BLaER1 treated with 17β-estradiol and CSF1 and Interleukin-3, amounts not matched to agents 10 nM and 100 nM (cell line): ENCODE results near the gene BOD1L1.

Source experiments
- H3K27ac ChIP-seq, 11 experiments: shearing (Covaris generic); formaldehyde crosslinking; 2 replicates each; pipeline ENCODE4 v1.8.1; 2022
- H3K27me3 ChIP-seq, 11 experiments: shearing (Covaris generic); formaldehyde crosslinking; 2 replicates each; pipeline ENCODE4 v1.8.1; 2022
- H3K36me3 ChIP-seq, 11 experiments: shearing (Covaris generic); formaldehyde crosslinking; 2 replicates each; pipeline ENCODE4 v1.8.1; 2022
- H3K4me1 ChIP-seq, 10 experiments: shearing (Covaris generic); formaldehyde crosslinking; 2 replicates each; pipeline ENCODE4 v1.8.1; 2022
- H3K4me2 ChIP-seq, 11 experiments: shearing (Covaris generic); formaldehyde crosslinking; 2 replicates each; pipeline ENCODE4 v1.8.1; 2022
- H3K4me3 ChIP-seq, 10 experiments: shearing (Covaris generic); formaldehyde crosslinking; 2 replicates each; pipeline ENCODE4 v1.8.1; 2022
- H3K9ac ChIP-seq, 11 experiments: shearing (Covaris generic); formaldehyde crosslinking; 2 replicates each; pipeline ENCODE4 v1.8.1; 2022
- H3K9me3 ChIP-seq, 11 experiments: shearing (Covaris generic); formaldehyde crosslinking; replicated peaks in 1 of 11; 2 replicates each; pipeline ENCODE4 v1.8.1; 2022
- H4K20me1 ChIP-seq, 11 experiments: shearing (Covaris generic); formaldehyde crosslinking; 2 replicates each; pipeline ENCODE4 v1.8.1; 2022
- Cebpa-rat ChIP-seq, 11 experiments: shearing (Covaris generic); IDR thresholded peaks; 2 replicates each; pipeline ENCODE4 v1.8.1; 2022

BOD1L1 gene

GRCh38 chr4:13528821-13529127 is 98.8 kb downstream of the BOD1L1 start:
- peaks cover 0 to 49% (median 14%) of the 10 kb centered on the region in 11 experiments; a peak in 6 of 22 replicates for H4K20me1 ChIP-seq
- H3K9ac ChIP-seq, result no peak overlapping the region
- H3K27ac ChIP-seq, result no peak overlapping the region
- peaks cover 26 to 65% (median 42%) of the 10 kb centered on the region in 11 experiments for H3K9me3 ChIP-seq
- peaks cover 99 to 100% (median 100%) of the 10 kb centered on the region in 11 experiments for H3K27me3 ChIP-seq
- TF ChIP-seq Cebpa-rat (IDR thresholded peaks at IDR 0.05), result no peak
- H3K36me3 ChIP-seq, result no peaks in the 10 kb centered on the region
- peak overlapping the region; percentile 36 to 78 (median 54); a peak in 18 of 22 replicates for H3K4me2 ChIP-seq
- H3K4me1 ChIP-seq, result peaks cover 16 to 23% (median 18%) of the 10 kb centered on the region in 10 experiments
- H3K4me3 ChIP-seq, result peak overlapping the region in 6 of 10 experiments; percentile 2 to 36 (median 28); a peak in 4 of 20 replicates

- Histone ChIP-seq H3K4me2 (peak overlapping the region; percentile 36 to 78 (median 60); a peak in 19 of 22 replicates), H3K36me3 (no peaks in the 10 kb centered on the region), H3K9ac (no peak overlapping the region), H3K4me1 (peaks cover 16 to 23% (median 18%) of the 10 kb centered on the region in 10 experiments), H4K20me1 (peaks cover 0 to 46% (median 12%) of the 10 kb centered on the region in 11 experiments; a peak in 5 of 22 replicates), H3K27me3 (peaks cover 99 to 100% (median 100%) of the 10 kb centered on the region in 11 experiments), H3K4me3 (peak overlapping the region in 6 of 10 experiments; percentile 2 to 36 (median 32); a peak in 7 of 20 replicates), H3K27ac (no peak overlapping the region), H3K9me3 (peaks cover 31 to 68% (median 47%) of the 10 kb centered on the region in 11 experiments)
- peak in 8 of 11 experiments; percentile 33 to 79 (median 48); a peak in 8 of 22 replicates for TF ChIP-seq Cebpa-rat (IDR thresholded peaks at IDR 0.05)
Observed at GRCh38 chr4:13527981-13528820, 99.3 kb downstream of the BOD1L1 start.

DNA sequence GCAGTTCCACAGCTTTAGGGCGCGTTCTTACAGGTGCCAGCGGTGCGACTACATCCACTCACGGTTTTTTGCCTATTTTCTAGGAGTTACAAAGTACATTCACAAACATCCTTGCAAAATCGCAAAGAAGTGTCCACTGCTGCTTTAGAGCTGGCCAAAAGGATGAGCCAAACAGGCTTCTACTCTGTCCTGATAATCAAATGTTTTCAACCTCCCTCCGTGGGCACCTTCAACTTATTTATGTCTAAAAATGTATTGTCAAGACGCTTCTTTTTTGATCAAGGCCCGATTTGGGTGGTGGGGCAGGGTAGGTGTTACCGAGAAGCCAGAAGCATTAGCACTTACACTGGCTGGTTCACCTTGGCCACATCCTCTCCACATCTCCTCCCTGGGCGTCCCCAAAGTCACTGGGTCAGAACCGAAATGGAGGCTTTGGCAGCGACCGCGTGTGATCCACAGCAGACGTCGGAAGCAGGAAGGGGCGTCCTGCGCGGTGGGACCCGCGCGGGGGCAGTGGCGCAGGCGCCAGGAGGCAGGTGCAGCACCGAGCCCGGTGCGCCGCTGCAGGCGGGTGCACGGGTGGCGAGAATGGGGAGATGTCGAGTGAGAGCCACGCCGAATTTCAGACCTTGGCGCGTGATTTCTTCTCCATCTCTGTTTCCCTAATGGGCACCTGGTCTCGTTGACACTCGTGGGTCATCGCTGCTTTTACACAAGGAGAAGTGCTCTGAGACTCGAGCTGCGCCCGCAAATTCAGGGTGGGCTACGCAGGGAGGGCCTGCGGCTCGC is 100.1 kb downstream of the BOD1L1 start:
- Histone ChIP-seq H3K36me3 (no peaks in the 10 kb centered on the region), H3K4me2 (peak overlapping the region; percentile 38 to 74 (median 61); a peak in 20 of 22 replicates), H3K9me3 (peaks cover 36 to 76% (median 55%) of the 10 kb centered on the region in 11 experiments), H3K9ac (no peak overlapping the region), H4K20me1 (peaks cover 0 to 39% (median 12%) of the 10 kb centered on the region in 11 experiments; a peak in 5 of 22 replicates), H3K4me1 (peaks cover 16 to 23% (median 18%) of the 10 kb centered on the region in 10 experiments), H3K4me3 (peak overlapping the region in 7 of 10 experiments; percentile 7 to 42 (median 27); a peak in 6 of 20 replicates), H3K27me3 (peaks cover 99 to 100% (median 100%) of the 10 kb centered on the region in 11 experiments), H3K27ac (no peak overlapping the region)
- no peak for TF ChIP-seq Cebpa-rat (IDR thresholded peaks at IDR 0.05)

DNA sequence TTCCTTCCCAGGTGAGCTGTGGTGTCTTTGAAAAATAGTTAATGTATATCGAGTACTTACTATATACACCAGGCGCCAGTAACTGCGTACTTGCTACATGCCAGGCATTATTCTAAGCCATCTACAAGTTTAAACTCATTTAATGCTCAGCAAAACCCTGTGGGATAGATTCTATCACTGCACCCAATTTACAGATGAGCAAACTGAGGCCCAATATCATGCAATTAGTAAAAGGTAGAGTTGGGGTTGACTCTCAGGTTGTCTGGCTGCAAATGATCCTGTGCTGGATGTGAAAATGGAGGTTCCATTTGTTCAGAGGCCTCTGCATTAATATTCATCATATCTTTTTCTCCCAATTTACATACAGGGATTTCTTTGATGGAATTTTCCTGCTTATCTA is 100.9 kb downstream of the BOD1L1 start:
- peaks cover 16 to 23% (median 18%) of the 10 kb centered on the region in 10 experiments for H3K4me1 ChIP-seq
- H4K20me1 ChIP-seq, result peaks cover 0 to 33% (median 8%) of the 10 kb centered on the region in 11 experiments; a peak in 5 of 22 replicates
- H3K27ac ChIP-seq, result no peak overlapping the region
- no peak overlapping the region for H3K4me3 ChIP-seq
- H3K9ac ChIP-seq, result no peak overlapping the region
- no peaks in the 10 kb centered on the region for H3K36me3 ChIP-seq
- no peak overlapping the region for H3K4me2 ChIP-seq
- no peak for TF ChIP-seq Cebpa-rat (IDR thresholded peaks at IDR 0.05)
- peaks cover 36 to 80% (median 60%) of the 10 kb centered on the region in 11 experiments for H3K9me3 ChIP-seq
- peaks cover 99 to 100% (median 100%) of the 10 kb centered on the region in 11 experiments for H3K27me3 ChIP-seq

DNA sequence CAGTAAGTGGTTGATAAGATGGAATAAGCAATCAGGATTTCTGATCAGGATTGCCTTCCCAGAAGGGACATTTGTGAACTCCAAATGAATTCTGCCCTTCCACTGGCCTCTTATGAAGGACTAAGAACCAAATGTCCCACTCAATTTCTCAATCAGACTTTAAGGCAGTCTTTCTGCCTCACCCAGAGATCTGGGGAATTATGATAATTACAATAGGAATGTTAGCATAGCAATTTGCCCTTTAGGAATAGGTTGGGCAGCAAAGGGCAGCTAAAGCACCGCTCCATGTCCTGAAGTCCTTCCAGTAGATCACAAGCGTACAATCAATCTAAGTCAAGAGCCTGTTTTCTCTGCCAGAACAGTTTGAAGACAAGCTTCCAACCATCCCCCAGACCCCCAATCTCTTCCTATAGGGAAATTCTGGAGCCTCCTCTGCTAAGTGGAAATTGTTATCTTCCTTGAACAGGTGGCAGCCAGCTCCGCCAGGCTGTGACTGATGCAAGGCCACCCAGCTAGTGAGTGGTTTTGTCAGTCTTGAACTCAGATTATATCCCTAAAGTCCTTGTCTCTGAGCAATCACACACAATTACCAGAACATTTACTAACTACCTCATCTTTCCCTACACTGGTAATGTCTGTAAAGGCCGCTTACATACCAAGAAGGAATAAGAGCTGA is 101.8 kb downstream of the BOD1L1 start:
- Histone ChIP-seq H3K4me1 (peaks cover 16 to 23% (median 18%) of the 10 kb centered on the region in 10 experiments), H3K36me3 (no peaks in the 10 kb centered on the region), H3K9me3 (peaks cover 36 to 71% (median 54%) of the 10 kb centered on the region in 11 experiments), H4K20me1 (peaks cover 0 to 24% (median 0%) of the 10 kb centered on the region in 11 experiments; a peak in 5 of 22 replicates), H3K4me3 (no peak overlapping the region), H3K27ac (no peak overlapping the region), H3K27me3 (peaks cover 99 to 100% (median 100%) of the 10 kb centered on the region in 11 experiments), H3K9ac (no peak overlapping the region), H3K4me2 (no peak overlapping the region)
- TF ChIP-seq Cebpa-rat (IDR thresholded peaks at IDR 0.05), result no peak

- Histone ChIP-seq H3K36me3 (no peaks in the 10 kb centered on the region), H4K20me1 (peaks cover 0 to 17% (median 0%) of the 10 kb centered on the region in 11 experiments; a peak in 4 of 22 replicates), H3K4me2 (no peak overlapping the region), H3K27ac (no peak overlapping the region), H3K9ac (no peak overlapping the region), H3K4me3 (0 out of 20 replicates have a peak overlapping the region, but pooled peaks of 1 of the 10 experiments have one; percentile 7), H3K4me1 (peaks cover 16 to 23% (median 18%) of the 10 kb centered on the region in 10 experiments), H3K27me3 (peaks cover 89 to 100% (median 97%) of the 10 kb centered on the region in 11 experiments), H3K9me3 (peaks cover 33 to 64% (median 47%) of the 10 kb centered on the region in 11 experiments)
- TF ChIP-seq Cebpa-rat (IDR thresholded peaks at IDR 0.05), result no peak
Observed at GRCh38 chr4:13524504-13525243, 102.9 kb downstream of the BOD1L1 start.

- no peak for TF ChIP-seq Cebpa-rat (IDR thresholded peaks at IDR 0.05)
- H3K27me3 ChIP-seq, result peaks cover 80 to 100% (median 94%) of the 10 kb centered on the region in 11 experiments
- H3K4me3 ChIP-seq, result 0 out of 20 replicates have a peak overlapping the region, but pooled peaks of 1 of the 10 experiments have one; percentile 7
- no peak overlapping the region for H3K27ac ChIP-seq
- peaks cover 14 to 18% (median 16%) of the 10 kb centered on the region in 10 experiments for H3K4me1 ChIP-seq
- peaks cover 26 to 55% (median 39%) of the 10 kb centered on the region in 11 experiments for H3K9me3 ChIP-seq
- H3K9ac ChIP-seq, result no peak overlapping the region
- peaks cover 0 to 17% (median 0%) of the 10 kb centered on the region in 11 experiments; a peak in 3 of 22 replicates for H4K20me1 ChIP-seq
- no peaks in the 10 kb centered on the region for H3K36me3 ChIP-seq
- H3K4me2 ChIP-seq, result no peak overlapping the region
Observed at GRCh38 chr4:13523591-13524503, 103.7 kb downstream of the BOD1L1 start.
